HUES48 (cell line): ENCODE measurements around the gene SLC39A8.

Source experiments
- H3K27ac ChIP-seq: one replicate; pipeline ENCODE4 v1.7.0; 2013; ENCODE audit warnings: low read depth, low read length, inconsistent platforms
- H3K27me3 ChIP-seq: 2 replicates; pipeline ENCODE4 v1.6.1; 2013; ENCODE audit warnings: mild to moderate bottlenecking, low read length; ENCODE audit not compliant: control insufficient read depth, insufficient read depth
- H3K36me3 ChIP-seq: 2 replicates; pipeline ENCODE4 v1.6.1; 2013; ENCODE audit warnings: low read length; ENCODE audit not compliant: control insufficient read depth, insufficient read depth
- H3K4me1 ChIP-seq: 2 replicates; pipeline ENCODE4 v1.6.1; 2013; ENCODE audit warnings: mild to moderate bottlenecking, low read length; ENCODE audit not compliant: control insufficient read depth, insufficient read depth
- H3K4me3 ChIP-seq: 2 replicates; pipeline ENCODE4 v1.5.1; 2013; ENCODE audit warnings: mild to moderate bottlenecking, low read depth, low read length
- H3K9ac ChIP-seq: 2 replicates; pipeline ENCODE4 v1.6.1; 2013; ENCODE audit warnings: mild to moderate bottlenecking, low read depth, low read length, moderate library complexity
- H3K9me3 ChIP-seq: 2 replicates; pipeline ENCODE4 v1.6.1; 2013; ENCODE audit warnings: low read length; ENCODE audit not compliant: control insufficient read depth, insufficient read depth

Gene SLC39A8

GRCh38 chr4:102318526-102318925 lies 26.8 kb downstream of the SLC39A8 start:
- H3K27me3 ChIP-seq, result no peaks in the 10 kb centered on the region
- H3K9ac ChIP-seq, result no peak overlapping the region
- H3K4me3 ChIP-seq, result no peak overlapping the region
- H3K9me3 ChIP-seq, result no peaks in the 10 kb centered on the region
- H3K4me1 ChIP-seq, result peaks cover 48% of the 10 kb centered on the region
- H3K36me3 ChIP-seq, result no peaks in the 10 kb centered on the region
- H3K27ac ChIP-seq, result no peak overlapping the region

- Histone ChIP-seq H3K27ac (no peak overlapping the region), H3K27me3 (no peaks in the 10 kb centered on the region), H3K36me3 (no peaks in the 10 kb centered on the region), H3K9me3 (no peaks in the 10 kb centered on the region), H3K4me1 (peaks cover 43% of the 10 kb centered on the region), H3K9ac (no peak overlapping the region), H3K4me3 (no peak overlapping the region)
These were observed 27.2 kb downstream of the SLC39A8 start for GRCh38 chr4:102318105-102318504.

DNA sequence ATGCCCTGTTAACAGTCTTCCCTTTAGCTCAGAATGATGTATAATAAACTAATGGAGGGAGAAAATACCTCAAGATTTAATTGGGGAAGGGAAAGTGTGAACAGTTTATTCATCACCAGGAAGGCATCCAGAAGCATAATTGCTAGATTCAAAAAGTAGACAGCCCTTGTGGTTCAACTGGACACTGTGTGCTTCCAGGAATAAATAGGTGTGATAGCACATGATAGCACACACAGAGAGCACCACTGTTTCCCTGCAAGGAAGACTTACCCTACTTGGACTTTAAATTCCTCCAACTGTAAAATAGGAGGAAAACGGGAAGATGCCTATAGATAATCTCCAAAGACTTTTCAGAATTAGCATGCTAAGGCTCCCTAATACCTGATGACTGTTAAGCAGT lies 27.8 kb downstream of the SLC39A8 start:
- H3K27ac ChIP-seq, result no peak overlapping the region
- H3K9ac ChIP-seq, result no peak overlapping the region
- H3K27me3 ChIP-seq, result no peaks in the 10 kb centered on the region
- no peak overlapping the region for H3K4me3 ChIP-seq
- no peaks in the 10 kb centered on the region for H3K36me3 ChIP-seq
- H3K9me3 ChIP-seq, result no peaks in the 10 kb centered on the region
- H3K4me1 ChIP-seq, result peaks cover 37% of the 10 kb centered on the region

- no peaks in the 10 kb centered on the region for H3K9me3 ChIP-seq
- no peaks in the 10 kb centered on the region for H3K36me3 ChIP-seq
- H3K9ac ChIP-seq, result no peak overlapping the region
- H3K4me1 ChIP-seq, result peaks cover 28% of the 10 kb centered on the region
- H3K27me3 ChIP-seq, result no peaks in the 10 kb centered on the region
- no peak overlapping the region for H3K27ac ChIP-seq
- no peak overlapping the region for H3K4me3 ChIP-seq
These were observed 28.7 kb downstream of the SLC39A8 start for GRCh38 chr4:102316585-102316984.

DNA sequence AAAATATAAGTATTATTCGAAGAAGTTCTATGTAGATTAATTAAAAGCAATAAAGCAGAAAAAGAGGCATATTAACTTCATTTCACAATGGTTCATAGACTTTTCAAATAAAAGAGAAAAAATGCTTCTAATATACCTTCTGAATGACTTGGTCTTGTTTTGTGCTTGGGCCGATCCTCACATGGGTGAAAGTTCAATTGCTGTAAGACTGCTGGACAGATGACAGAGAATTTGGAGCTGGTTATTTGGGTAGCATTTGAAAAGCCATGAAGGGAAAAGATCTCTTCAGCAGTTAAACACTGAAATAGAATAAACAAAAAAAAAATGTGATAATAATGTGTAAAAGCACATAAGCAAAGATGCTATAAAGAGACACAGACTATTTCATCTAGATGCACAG lies 29.8 kb downstream of the SLC39A8 start:
- Histone ChIP-seq H3K27ac (no peak overlapping the region), H3K4me1 (peaks cover 19% of the 10 kb centered on the region), H3K9ac (no peak overlapping the region), H3K4me3 (no peak overlapping the region), H3K36me3 (no peaks in the 10 kb centered on the region), H3K9me3 (no peaks in the 10 kb centered on the region), H3K27me3 (no peaks in the 10 kb centered on the region)

DNA sequence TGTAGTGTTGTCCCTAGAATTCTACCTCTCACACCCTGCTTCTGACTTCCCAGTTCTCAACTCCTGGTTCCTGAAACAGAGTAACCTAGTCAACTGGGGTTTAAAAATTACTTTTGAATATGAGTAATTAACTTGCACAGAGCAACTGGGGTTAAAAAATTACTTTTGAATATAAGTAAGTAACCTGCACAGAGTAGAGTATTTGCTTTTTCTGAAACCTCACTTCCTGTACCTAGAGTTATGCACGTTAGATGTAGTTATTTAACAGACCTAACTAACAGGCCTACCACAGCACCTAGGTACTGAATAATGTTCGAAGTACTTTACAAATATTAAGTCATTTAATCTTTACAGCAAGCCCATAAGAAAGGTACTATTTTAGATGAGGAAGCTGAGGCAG lies 32.9 kb downstream of the SLC39A8 start:
- H3K36me3 ChIP-seq, result no peaks in the 10 kb centered on the region
- no peaks in the 10 kb centered on the region for H3K27me3 ChIP-seq
- no peak overlapping the region for H3K4me3 ChIP-seq
- no peak overlapping the region for H3K9ac ChIP-seq
- no peaks in the 10 kb centered on the region for H3K4me1 ChIP-seq
- no peak overlapping the region for H3K27ac ChIP-seq
- no peaks in the 10 kb centered on the region for H3K9me3 ChIP-seq

GRCh38 chr4:102311912-102312311 lies 33.4 kb downstream of the SLC39A8 start:
- H3K9ac ChIP-seq, result no peak overlapping the region
- H3K4me1 ChIP-seq, result no peaks in the 10 kb centered on the region
- no peaks in the 10 kb centered on the region for H3K27me3 ChIP-seq
- no peaks in the 10 kb centered on the region for H3K9me3 ChIP-seq
- H3K27ac ChIP-seq, result no peak overlapping the region
- no peak overlapping the region for H3K4me3 ChIP-seq
- no peaks in the 10 kb centered on the region for H3K36me3 ChIP-seq

DNA sequence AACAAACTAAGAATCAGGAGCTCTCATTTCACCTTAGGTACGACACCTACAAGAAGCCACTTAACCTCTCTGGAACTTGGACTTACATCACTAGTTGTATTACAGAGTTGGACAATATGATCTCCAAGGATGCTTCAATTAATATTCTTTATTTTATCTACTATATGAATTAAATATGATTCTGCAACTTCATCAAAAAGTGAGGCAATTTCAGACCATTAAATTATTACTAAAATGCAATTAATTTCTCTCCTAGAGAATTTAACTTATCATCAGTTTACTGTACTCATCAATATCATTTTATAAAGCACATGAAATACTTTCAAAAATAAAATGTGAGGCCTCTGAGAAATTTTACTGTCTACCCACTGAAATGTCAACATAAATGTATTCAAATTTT lies 33.9 kb downstream of the SLC39A8 start:
- no peak overlapping the region for H3K9ac ChIP-seq
- no peaks in the 10 kb centered on the region for H3K36me3 ChIP-seq
- no peaks in the 10 kb centered on the region for H3K27me3 ChIP-seq
- no peaks in the 10 kb centered on the region for H3K4me1 ChIP-seq
- no peaks in the 10 kb centered on the region for H3K9me3 ChIP-seq
- no peak overlapping the region for H3K27ac ChIP-seq
- H3K4me3 ChIP-seq, result no peak overlapping the region

- Histone ChIP-seq H3K27ac (no peak overlapping the region), H3K9ac (no peak overlapping the region), H3K9me3 (no peaks in the 10 kb centered on the region), H3K36me3 (no peaks in the 10 kb centered on the region), H3K4me3 (no peak overlapping the region), H3K4me1 (no peaks in the 10 kb centered on the region), H3K27me3 (no peaks in the 10 kb centered on the region)
These were observed 37.1 kb downstream of the SLC39A8 start for GRCh38 chr4:102308032-102308799.

- no peaks in the 10 kb centered on the region for H3K9me3 ChIP-seq
- H3K9ac ChIP-seq, result no peak overlapping the region
- no peak overlapping the region for H3K4me3 ChIP-seq
- H3K27ac ChIP-seq, result no peak overlapping the region
- H3K4me1 ChIP-seq, result no peaks in the 10 kb centered on the region
- no peaks in the 10 kb centered on the region for H3K36me3 ChIP-seq
- no peaks in the 10 kb centered on the region for H3K27me3 ChIP-seq
These were observed 39.6 kb downstream of the SLC39A8 start for GRCh38 chr4:102305666-102306065.

DNA sequence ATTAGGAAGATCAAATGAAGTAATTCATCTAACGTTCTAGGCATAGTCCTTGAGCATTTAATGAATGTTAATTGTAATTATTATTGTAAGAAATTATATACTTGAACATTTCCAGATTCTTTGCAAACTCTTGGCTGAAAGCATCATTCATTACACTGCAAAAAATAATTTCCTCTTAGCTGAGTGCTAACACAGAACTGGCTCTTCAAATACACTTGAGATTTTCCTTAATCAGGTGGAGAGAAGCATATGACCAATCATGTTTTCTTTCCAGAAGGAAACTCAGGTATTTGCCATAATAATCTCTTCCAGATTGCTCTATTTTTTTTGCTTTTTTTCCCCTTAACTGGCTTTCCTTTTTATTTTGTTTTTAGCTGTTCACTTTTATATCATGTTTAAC lies 42.5 kb downstream of the SLC39A8 start:
- no peaks in the 10 kb centered on the region for H3K36me3 ChIP-seq
- H3K4me1 ChIP-seq, result peaks cover 7% of the 10 kb centered on the region
- no peaks in the 10 kb centered on the region for H3K27me3 ChIP-seq
- no peaks in the 10 kb centered on the region for H3K9me3 ChIP-seq
- H3K9ac ChIP-seq, result no peak overlapping the region
- no peak overlapping the region for H3K4me3 ChIP-seq
- H3K27ac ChIP-seq, result no peak overlapping the region
